HG02970 (cell line): Measurements from ENCODE around the gene SLC29A1.
"Not testable (repeated sequence)": the region's sequence is repeated elsewhere in the genome, so short reads cannot be mapped to it uniquely, and the experiment has no call there.

Experiments used
- ATAC-seq: cut with Tn5 transposase; IDR thresholded peaks from one replicate; pipeline ENCODE4 v1.9.1; 2021; ENCODE audit warnings: mild to moderate bottlenecking, moderate library complexity, moderate number of reproducible peaks; ENCODE audit not compliant: unreplicated experiment, low FRiP score

The SLC29A1 gene

GRCh38 chr6:44223319-44224028 lies at the start of gene SLC29A1:
SLC29A1 (plus strand) TSS chr6:44223595; CDS start chr6:44227314, 3,719 bp downstream.
- ATAC-seq: no peak

- no peak for ATAC-seq
Measured at GRCh38 chr6:44176130-44176761, 47.1 kb upstream of the SLC29A1 start.

DNA sequence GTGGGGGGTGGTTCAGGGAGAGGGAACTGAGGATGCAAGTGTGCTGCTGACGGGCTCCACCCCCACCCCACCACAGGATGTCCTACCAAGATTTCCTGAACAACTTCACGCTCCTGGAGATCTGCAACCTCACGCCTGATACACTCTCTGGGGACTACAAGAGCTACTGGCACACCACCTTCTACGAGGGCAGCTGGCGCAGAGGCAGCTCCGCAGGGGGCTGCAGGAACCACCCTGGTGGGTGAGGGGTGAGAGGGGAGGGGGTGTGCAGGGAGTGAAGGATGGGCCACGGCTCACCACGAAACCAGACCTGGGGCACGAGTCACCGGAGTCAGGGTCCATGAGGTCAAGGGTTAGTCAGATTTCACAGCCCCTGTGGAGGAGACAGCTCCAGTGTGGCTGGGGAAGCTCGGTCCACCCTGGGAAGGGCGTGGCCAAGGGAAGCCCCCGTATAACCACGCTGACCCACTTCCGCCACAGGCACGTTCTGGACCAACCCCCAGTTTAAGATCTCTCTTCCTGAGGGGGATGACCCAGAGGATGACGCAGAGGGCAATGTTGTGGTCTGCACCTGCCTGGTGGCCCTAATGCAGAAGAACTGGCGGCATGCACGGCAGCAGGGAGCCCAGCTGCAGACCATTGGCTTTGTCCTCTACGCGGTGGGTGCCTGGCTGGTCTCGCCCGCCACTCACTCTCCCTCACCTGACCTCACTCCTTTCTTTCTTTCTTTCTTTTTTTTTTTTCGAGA lies 46.5 kb upstream of the SLC29A1 start:
- no peak for ATAC-seq

GRCh38 chr6:44177691-44178423 lies 45.5 kb upstream of the SLC29A1 start:
- ATAC-seq: no peak

DNA sequence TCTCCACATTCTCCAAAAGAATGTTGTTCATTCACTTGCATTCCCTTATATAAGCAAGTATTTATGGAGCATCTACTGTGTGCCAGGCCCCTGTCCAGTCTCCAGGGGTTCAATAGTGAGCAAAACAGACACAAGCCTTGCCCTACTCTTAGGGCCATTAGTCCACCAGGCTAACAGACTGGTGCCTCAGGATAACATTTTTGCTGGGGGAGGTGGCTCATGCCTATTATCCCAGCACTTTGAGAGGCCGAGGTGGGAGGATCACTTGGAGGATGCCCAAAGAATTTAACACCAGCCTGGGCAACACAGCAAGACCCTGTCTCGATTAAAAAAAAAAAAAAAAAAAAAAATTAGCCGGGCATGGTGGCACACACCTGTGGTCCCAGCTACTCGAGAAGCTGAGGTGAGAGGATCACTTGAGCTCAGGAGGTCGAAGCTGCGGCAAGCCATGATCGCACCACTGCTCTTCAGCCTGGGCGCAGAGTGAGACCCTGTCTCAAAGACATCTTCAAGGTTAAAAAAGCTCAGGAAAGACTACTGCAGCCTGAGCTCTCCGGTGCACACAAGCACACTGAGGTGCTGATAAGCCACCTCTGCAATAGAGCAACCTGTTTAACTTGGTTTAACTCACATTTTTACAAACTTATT lies 44.8 kb upstream of the SLC29A1 start:
- ATAC-seq: no peak

DNA sequence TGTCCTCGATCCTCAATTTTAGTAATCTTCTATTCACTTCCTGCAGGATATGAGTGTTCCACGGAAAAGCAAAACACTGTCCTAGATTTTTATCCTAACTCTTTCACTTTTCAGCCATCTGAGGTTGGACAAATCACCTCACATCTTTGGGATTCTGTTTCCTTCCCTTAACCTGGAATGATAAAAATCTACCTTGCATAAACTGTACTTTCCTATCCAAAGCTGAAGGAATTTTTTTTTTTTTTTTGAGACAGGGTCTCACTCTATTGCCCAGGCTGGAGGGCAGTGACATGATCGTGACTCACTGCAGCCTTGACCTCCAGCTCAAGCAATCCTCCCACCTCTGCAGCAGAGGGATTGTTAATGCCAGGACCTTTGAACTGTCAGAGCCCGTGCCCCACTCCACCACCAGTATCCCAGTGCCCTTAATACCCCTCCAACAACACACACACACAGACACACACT lies 44.3 kb upstream of the SLC29A1 start:
- no peak for ATAC-seq

DNA sequence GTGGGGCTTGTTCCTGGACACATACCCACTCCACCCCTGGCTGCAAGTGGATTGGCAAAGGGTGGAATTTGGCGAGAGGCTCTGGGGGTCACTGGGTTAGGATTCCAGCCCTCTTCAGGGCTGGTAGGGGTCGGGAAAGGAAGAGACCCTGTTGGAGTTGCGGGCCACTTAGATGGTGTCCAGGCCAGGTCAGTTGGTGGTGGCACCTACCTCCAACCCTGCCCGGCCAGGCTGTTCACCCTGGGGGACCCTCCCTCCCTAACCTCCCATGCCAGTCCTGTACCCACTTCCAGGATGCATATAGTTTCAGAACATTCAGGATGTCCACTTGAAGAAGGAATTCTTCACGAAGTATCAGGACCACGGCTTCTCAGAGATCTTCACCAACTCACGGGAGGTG lies 43.7 kb upstream of the SLC29A1 start:
- ATAC-seq: no peak

DNA sequence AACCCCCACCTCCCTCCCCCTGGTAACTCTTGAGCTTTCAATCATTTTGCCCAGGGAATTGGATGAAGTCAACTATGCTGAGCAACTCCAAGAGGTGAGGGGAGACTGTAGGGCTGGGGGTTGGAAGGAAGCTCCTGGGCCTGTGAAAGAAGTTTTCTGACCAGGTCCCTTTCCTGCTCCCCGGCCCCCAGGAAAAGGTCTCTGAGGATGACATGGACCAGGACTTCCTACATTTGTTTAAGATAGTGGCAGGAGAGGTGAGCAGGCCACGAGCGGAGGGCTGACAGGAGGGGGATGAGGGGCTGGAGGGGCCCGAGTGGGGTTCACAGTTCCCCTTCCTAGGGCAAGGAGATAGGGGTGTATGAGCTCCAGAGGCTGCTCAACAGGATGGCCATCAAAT lies 43.0 kb upstream of the SLC29A1 start:
- ATAC-seq: no peak

DNA sequence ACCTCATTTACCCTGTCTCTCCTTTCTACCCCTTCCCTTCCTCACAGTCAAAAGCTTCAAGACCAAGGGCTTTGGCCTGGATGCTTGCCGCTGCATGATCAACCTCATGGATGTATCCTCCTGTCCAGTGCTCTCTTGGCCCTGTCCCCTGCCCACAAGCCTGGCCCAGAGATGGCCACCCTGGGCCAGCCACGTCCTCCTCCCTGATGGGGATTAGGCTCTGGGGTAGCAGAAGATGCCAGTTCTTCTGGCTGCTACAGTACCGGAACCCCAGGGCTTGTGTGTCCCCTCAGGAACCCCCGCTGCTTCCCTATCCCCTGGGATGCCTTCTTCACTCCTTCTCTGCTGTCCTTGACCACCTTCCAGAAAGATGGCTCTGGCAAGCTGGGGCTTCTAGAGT lies 42.5 kb upstream of the SLC29A1 start:
- ATAC-seq: no peak

- ATAC-seq: not testable (repeated sequence)
Measured at GRCh38 chr6:44181784-44182183, 41.6 kb upstream of the SLC29A1 start.

DNA sequence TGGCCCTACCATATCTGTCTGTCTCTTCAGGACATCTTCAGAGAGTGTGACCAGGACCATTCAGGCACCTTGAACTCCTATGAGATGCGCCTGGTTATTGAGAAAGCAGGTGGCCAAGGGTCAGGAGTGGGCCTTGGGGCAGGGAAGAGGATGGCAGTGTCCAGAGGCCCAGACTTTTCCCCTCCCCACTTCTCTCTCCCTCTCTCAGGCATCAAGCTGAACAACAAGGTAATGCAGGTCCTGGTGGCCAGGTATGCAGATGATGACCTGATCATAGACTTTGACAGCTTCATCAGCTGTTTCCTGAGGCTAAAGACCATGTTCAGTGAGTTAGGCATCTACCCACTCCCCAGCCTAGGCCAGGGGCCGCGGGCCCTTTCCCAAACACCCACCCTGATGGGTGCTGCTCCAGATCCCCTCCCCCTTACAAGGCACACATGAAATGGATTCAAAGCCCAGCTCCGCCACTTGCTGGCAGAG lies 40.4 kb upstream of the SLC29A1 start:
- ATAC-seq: no peak

- no peak for ATAC-seq
Measured at GRCh38 chr6:44183783-44184182, 39.6 kb upstream of the SLC29A1 start.

DNA sequence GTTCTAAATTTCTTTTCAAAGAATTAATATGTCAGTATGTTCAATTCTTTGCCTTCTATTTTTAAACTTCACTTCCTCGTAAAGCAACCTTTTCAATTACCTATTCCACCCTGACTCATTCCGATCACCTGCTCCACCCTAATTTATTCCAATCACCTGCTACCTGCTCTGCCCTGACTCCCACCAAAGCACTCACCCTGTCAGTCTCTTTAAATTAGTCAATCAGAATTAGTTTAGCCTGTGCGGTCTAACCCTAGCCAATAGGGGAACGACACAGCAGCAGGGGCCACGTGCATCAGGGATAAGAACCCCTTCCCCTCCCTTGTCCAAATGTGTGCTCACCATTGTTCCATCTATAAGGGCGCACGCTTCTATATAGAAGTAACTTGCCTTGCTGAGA lies 38.0 kb upstream of the SLC29A1 start:
- not testable (repeated sequence) for ATAC-seq

DNA sequence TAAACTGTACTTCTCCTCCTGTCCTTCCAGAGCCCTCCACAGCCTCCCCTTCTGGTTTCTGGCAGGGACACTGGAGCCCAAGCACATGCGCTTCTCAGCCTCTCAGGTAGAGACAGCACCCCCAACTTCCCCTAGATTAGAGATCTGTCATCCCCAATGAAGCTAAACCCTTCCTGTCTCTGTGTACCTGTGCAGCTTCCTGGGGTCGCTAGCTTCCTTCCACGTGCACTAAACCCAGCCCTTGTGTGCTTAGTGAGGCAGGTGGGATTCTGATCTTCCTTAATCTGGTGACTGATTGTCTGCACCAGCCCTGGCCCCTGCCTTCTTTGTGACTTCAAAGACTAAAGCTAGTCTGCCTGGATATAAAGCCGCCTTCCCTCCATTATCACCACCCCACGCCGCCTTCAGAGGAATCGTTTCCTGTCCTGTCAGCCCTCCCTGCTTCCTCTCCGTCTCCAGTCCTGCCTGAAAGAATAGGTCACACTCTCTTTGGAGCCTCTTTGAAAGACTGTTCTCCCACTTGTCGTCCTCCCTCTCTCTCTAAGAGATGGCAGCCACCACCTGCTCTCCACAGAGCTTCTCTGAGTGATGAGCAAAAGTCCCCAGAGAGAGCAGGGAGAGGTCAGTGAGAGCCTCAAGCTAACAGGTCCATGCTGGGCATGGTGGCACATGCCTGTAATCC lies 37.3 kb upstream of the SLC29A1 start:
- no peak for ATAC-seq

DNA sequence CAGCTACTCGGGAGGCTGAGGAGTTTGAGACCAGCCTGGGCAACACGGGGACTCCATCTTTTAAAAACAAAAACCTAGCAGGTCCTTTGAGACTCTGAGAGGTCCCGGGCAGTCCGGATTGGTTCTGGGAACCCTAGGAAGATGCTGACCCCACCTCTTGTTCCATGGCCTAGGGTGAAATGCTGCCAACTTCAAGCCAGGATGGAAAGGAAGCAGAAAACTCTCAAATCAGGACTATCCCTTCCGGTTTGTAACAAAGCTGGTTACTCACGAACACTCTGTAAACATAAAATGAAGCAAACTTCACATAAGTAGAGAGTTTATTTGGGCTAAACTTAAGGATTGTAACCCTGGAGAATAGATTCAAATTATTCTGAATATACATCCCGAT lies 36.8 kb upstream of the SLC29A1 start:
- ATAC-seq: no peak

- no peak for ATAC-seq
Measured at GRCh38 chr6:44188819-44189218, 34.6 kb upstream of the SLC29A1 start.

DNA sequence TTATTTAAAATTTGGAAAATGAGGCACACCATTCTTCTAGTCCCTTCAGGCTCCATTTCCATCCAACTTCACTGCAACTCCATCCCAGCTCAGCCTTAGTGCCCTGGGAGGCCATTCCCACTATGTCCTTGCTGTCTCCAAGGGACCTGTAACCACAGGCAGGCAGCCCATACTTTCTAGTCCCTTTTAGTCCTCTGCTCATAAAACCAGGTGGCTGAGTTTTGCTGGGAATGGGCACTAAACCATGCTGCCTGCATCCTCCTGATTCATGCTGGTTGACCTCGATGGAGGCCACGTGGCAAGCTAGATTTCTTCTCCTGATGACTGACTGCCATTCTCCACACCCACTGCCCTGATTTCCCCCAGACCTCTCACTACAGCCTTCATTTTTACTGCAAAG lies 34.1 kb upstream of the SLC29A1 start:
- no peak for ATAC-seq

- ATAC-seq: no peak
Measured at GRCh38 chr6:44190715-44191114, 32.7 kb upstream of the SLC29A1 start.

GRCh38 chr6:44192428-44193041 lies 30.9 kb upstream of the SLC29A1 start:
- ATAC-seq: no peak
